LNCaP clone FGC (cell line): ENCODE results near the gene BIRC5.
A peak's percentile ranks its signal among the peaks of the same experiment; 100 is the strongest.

Source experiments
- DNase-seq: peaks from one replicate; pipeline ENCODE4 v3.0.0-alpha.2; 2011; ENCODE audit warnings: low read depth
- H3K4me3 ChIP-seq: 2 replicates; pipeline ENCODE4 v1.5.1; 2011; ENCODE audit warnings: mild to moderate bottlenecking, low read depth, low read length, control low read depth
- TF ChIP-seq, protein P1 (sequence below): IDR thresholded peaks from 2 replicates; pipeline ENCODE4 v1.5.1; 2012; ENCODE audit warnings: mild to moderate bottlenecking; ENCODE audit not compliant: control insufficient read depth, insufficient read depth; ENCODE audit errors: extremely low read depth

The BIRC5 gene

DNA sequence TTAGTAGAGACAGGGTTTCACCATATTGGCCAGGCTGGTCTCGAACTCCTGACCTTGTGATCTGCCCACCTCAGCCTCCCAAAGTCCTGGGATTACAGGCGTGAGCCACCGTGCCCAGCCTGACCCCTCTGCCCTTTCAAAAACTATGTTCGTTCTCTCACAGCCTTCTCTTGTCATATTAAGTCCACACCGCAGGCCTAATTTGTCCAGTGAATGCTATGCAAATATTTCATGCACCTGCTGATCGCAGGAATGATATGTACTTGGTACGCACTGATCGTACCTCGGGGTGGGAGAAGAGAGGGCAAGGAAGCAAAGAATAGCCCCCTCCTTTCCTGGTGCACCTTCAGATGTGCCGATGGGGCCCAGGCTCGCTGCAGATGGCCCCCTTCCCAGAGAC is 3.0 kb upstream of the BIRC5 start:
- no peak overlapping the region for H3K4me3 ChIP-seq
- TF ChIP-seq, protein P1, sequence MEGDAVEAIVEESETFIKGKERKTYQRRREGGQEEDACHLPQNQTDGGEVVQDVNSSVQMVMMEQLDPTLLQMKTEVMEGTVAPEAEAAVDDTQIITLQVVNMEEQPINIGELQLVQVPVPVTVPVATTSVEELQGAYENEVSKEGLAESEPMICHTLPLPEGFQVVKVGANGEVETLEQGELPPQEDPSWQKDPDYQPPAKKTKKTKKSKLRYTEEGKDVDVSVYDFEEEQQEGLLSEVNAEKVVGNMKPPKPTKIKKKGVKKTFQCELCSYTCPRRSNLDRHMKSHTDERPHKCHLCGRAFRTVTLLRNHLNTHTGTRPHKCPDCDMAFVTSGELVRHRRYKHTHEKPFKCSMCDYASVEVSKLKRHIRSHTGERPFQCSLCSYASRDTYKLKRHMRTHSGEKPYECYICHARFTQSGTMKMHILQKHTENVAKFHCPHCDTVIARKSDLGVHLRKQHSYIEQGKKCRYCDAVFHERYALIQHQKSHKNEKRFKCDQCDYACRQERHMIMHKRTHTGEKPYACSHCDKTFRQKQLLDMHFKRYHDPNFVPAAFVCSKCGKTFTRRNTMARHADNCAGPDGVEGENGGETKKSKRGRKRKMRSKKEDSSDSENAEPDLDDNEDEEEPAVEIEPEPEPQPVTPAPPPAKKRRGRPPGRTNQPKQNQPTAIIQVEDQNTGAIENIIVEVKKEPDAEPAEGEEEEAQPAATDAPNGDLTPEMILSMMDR = no peak
- DNase-seq = no peak

DNA sequence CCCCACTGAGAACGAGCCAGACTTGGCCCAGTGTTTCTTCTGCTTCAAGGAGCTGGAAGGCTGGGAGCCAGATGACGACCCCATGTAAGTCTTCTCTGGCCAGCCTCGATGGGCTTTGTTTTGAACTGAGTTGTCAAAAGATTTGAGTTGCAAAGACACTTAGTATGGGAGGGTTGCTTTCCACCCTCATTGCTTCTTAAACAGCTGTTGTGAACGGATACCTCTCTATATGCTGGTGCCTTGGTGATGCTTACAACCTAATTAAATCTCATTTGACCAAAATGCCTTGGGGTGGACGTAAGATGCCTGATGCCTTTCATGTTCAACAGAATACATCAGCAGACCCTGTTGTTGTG is 631 bp downstream of the BIRC5 start:
- peak overlapping the region; percentile 83 for H3K4me3 ChIP-seq
- TF ChIP-seq, protein P1 = no peak
- DNase-seq = no peak

DNA sequence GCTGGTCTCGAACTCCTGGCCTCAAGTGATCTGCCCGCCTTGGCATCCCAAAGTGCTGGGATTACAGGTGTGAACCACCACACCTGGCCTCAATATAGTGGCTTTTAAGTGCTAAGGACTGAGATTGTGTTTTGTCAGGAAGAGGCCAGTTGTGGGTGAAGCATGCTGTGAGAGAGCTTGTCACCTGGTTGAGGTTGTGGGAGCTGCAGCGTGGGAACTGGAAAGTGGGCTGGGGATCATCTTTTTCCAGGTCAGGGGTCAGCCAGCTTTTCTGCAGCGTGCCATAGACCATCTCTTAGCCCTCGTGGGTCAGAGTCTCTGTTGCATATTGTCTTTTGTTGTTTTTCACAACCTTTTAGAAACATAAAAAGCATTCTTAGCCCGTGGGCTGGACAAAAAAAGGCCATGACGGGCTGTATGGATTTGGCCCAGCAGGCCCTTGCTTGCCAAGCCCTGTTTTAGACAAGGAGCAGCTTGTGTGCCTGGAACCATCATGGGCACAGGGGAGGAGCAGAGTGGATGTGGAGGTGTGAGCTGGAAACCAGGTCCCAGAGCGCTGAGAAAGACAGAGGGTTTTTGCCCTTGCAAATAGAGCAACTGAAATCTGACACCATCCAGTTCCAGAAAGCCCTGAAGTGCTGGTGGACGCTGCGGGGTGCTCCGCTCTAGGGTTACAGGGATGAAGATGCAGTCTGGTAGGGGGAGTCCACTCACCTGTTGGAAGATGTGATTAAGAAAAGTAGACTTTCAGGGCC is 5.5 kb downstream of the BIRC5 start:
- H3K4me3 ChIP-seq = no peak overlapping the region
- no peak for DNase-seq
- TF ChIP-seq, protein P1 = no peak

DNA sequence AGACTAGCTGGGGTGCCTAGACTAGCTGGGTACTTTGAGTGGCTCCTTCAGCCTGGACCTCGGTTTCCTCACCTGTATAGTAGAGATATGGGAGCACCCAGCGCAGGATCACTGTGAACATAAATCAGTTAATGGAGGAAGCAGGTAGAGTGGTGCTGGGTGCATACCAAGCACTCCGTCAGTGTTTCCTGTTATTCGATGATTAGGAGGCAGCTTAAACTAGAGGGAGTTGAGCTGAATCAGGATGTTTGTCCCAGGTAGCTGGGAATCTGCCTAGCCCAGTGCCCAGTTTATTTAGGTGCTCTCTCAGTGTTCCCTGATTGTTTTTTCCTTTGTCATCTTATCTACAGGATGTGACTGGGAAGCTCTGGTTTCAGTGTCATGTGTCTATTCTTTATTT is 9.0 kb downstream of the BIRC5 start:
- no peak for DNase-seq
- no peak overlapping the region for H3K4me3 ChIP-seq

DNA sequence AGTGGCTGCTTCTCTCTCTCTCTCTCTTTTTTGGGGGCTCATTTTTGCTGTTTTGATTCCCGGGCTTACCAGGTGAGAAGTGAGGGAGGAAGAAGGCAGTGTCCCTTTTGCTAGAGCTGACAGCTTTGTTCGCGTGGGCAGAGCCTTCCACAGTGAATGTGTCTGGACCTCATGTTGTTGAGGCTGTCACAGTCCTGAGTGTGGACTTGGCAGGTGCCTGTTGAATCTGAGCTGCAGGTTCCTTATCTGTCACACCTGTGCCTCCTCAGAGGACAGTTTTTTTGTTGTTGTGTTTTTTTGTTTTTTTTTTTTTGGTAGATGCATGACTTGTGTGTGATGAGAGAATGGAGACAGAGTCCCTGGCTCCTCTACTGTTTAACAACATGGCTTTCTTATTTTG is 9.7 kb downstream of the BIRC5 start:
- no peak for DNase-seq
- TF ChIP-seq, protein P1 = no peak
- no peak overlapping the region for H3K4me3 ChIP-seq

More for the DNA sequence above, 9.0 kb downstream of the BIRC5 start:
- TF ChIP-seq, protein P1 = no peak

DNA sequence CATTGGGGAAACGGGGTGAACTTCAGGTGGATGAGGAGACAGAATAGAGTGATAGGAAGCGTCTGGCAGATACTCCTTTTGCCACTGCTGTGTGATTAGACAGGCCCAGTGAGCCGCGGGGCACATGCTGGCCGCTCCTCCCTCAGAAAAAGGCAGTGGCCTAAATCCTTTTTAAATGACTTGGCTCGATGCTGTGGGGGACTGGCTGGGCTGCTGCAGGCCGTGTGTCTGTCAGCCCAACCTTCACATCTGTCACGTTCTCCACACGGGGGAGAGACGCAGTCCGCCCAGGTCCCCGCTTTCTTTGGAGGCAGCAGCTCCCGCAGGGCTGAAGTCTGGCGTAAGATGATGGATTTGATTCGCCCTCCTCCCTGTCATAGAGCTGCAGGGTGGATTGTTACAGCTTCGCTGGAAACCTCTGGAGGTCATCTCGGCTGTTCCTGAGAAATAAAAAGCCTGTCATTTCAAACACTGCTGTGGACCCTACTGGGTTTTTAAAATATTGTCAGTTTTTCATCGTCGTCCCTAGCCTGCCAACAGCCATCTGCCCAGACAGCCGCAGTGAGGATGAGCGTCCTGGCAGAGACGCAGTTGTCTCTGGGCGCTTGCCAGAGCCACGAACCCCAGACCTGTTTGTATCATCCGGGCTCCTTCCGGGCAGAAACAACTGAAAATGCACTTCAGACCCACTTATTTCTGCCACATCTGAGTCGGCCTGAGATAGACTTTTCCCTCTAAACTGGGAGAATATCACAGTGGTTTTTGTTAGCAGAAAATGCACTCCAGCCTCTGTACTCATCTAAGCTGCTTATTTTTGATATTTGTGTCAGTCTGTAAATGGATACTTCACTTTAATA is 10.4 kb downstream of the BIRC5 start:
- TF ChIP-seq, protein P1 = no peak
- DNase-seq = no peak

More for the DNA sequence above, 10.4 kb downstream of the BIRC5 start:
- no peak overlapping the region for H3K4me3 ChIP-seq
